ENCODE measurements around the gene KRT5.

GRCh38 chr12:52519826-52520662 is at the start of gene KRT5:
- TF ChIP-seq ZNF274 (IDR thresholded peaks at IDR 0.05; ENCODE audit: low read depth, low read length) (no peak), YY1 (IDR thresholded peaks at IDR 0.05; ENCODE audit: insufficient read depth, insufficient read length) (no peak), SUZ12 (IDR thresholded peaks at IDR 0.05; ENCODE audit: extremely low read depth, insufficient read depth, insufficient read length) (no peak)
